SIG-M5 treated with dmso at 0.1 percent for 504 hours (cell line): ENCODE data around the gene CLIP1.
"Not testable (repeated sequence)": the region's sequence is repeated elsewhere in the genome, so short reads cannot be mapped to it uniquely, and the experiment has no call there.

Source experiments
- DNase-seq: peaks from one replicate; lab custom pipeline; 2025; ENCODE audit not compliant: unreplicated experiment; lab: John Stamatoyannopoulos, UW

The CLIP1 gene

DNA sequence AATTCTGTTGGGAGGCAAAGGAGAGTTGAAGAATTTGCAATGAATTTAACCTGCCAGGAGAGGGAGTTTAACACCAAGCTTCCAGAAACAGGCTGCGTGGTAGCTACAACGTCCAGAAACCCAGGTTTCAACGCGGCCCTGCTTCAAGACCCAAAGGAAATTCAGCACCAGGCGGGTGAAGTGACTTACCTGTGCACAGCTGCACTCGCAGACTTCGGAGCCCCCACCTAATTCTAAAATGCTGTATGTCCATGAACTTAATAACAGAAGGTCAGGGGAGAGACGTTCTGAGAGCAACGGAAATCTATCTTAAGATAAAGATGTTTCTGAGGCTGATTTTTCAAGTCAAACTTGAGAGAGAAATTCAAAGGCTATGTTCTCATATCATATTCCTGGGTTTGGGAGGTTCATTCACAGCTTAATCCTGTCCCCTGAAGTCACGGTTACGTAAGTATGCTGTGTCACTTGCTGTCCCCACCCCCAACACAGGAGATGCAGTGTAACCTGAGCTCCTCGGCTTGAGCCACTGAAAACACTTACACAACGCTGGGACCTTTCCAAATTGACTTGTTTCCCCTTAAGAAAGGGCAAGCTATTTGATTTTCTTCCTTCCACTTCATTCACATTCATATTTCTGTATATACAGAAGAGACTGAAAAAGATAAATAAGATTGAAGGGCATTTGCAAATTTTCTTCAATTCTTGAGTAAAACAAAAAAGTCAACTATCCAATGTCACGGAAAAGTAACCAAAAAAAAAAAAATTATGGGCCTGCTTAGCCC, 22.7 kb downstream of the CLIP1 start:
- DNase-seq = peak; percentile 83

DNA sequence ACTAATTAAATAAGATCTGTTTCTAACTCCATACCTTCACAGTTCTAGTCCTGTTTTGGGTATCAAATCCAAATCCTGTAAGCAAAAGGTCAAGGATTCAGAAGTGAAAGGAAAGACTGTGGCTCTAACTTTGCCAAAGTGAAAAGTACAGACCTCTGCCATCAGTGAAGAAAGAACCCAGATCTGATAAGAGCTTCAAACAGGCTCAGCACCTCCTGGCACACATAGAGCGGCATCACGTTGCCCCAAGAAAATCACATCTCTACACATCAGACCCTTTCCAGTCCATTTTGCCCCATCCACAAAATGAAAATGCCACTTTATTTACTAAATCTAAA, 23.2 kb downstream of the CLIP1 start:
- DNase-seq = no peak

GRCh38 chr12:122397981-122398380, 24.5 kb downstream of the CLIP1 start:
- not testable (repeated sequence) for DNase-seq

DNA sequence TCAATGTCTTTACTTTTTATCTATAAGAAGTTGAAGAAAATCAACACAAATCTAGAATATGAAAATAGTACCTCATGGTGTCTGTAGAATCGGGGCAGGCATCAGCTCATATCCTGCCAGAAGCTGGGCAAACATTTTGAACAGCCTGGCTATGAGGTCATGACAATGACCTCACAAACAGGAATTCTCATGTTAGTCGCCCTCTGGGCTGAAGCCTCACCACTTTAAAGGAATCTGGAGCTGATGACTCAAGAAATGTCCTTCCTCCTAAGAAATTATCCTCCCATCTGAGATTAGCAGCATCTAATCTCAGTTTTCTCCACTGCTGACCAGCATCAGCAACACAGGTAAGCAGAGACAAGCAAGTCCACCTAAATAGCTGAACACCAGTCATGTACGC, 27.1 kb downstream of the CLIP1 start:
- DNase-seq = no peak

DNA sequence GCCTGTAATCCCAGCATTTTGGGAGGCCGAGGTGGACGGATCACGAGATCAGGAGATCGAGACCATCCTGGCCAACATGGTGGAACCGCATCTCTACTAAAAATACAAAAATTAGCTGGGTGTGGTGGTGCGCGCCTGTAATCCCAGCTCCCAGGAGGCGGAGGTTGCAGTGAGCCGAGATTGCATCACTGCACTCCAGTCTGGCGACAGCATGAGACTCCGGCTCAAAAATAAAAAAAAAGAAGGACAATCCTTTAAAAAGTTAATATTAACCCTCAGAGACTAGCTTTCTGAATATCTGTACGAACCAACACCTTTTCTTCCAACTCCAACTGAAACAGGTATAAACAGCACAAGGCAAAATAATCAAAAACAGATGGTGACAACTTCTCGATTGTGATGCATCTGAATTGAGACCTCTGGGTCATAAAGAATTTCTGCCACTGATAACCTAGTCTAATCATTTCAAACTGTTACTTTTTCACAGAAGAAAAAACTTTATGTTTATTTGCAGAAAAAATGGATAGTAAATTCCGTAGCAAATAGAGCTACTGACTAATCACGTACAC, 27.8 kb downstream of the CLIP1 start:
- DNase-seq = no peak

GRCh38 chr12:122393817-122394216, 28.7 kb downstream of the CLIP1 start:
- no peak for DNase-seq

DNA sequence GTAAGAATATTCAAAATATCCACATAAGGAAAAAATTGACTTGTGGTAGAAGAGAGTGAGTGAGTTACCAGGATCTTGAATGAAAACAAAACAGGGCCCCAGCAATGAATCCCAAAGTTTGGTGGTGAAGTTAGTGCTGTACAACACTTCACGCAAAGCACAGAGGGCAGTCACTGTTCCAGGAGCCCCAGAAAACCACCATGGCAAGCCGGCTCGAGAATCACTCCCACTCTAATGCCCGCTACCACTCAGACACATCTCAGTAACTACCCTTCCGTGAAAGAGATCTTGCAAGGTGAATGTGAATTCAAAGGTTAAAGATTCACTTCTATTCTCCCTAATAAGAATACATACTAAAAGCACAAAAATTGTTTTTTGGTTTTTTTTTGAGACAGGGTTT, 30.1 kb downstream of the CLIP1 start:
- DNase-seq = no peak

DNA sequence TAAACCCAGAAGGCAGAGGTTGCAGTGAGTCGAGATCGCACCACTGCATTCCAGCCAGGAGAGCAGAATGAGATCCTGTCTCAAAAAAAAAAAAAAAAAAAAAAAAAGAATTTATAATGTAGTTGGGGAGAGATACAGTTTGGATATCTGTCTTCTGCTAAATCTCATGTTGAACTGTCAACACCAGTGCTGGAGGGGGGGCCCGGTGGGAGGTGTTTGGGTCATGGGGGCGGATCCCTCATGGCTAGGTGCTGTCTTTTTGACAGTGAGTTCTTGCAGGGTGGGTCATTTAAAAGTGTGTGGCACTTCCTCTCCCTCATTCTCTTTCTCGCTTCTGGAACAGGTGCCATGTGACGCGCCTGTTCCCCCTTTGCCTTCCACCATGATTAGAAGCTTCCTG, 32.8 kb downstream of the CLIP1 start:
- no peak for DNase-seq

DNA sequence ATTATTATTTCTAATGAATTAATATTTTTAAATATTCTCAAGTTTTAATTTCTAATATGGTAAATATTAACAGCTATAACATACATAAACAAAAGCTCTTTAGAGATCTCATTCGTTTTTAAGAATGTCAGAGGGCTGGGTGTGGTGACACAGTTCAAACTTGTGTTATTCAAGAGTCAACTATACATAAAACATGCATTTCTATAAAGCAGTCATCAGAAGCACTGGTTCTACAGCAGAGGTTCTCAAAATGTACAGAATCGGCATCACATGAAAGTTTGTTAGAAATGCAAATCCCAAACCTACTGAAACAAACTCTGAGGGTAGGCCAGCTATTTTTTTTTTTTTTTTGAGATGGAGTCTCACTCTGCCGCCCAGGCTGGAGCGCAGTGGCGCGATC, 34.6 kb downstream of the CLIP1 start:
- DNase-seq = no peak

DNA sequence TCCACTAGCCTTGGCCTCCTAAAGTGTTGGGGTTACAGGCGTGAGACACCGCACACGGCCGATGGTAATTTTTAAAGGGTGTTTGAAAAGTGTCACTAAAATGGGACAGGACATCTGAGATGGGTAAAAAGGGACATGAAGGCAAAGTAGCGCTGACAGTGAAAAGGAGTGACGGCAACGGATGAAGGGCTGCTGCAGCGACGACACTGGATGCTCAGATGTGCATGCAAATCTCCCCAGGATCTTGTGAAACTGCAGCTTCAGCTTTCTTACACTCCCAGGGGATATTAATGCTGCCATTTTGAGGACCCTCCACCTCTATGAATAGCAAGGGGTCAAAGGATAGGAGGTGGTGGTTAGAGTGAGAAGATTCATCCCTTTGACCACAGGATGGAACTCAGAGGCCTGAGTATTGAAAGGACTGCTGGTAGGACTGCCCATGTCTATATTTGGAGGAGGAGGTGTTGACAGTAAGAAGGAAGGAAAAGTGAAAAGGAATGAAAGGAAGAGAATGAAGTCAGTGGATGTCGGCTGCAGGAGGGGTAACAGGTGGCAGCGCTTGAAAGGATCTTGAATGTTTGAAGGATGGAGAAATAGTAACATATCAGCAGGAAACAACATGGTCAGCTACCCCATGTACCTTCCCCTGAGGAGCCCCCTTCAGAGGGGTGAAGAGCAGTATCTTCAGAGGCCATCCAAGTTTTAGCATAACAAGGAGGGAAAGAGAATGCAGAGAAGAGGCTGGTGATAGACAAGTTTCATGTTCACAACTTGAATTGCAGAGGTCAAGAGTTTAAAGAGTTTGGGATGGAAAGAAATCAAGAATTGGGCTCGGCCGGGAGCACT, 37.1 kb downstream of the CLIP1 start:
- no peak for DNase-seq

- DNase-seq = no peak
Measured at GRCh38 chr12:122382919-122383350, 39.5 kb downstream of the CLIP1 start.

DNA sequence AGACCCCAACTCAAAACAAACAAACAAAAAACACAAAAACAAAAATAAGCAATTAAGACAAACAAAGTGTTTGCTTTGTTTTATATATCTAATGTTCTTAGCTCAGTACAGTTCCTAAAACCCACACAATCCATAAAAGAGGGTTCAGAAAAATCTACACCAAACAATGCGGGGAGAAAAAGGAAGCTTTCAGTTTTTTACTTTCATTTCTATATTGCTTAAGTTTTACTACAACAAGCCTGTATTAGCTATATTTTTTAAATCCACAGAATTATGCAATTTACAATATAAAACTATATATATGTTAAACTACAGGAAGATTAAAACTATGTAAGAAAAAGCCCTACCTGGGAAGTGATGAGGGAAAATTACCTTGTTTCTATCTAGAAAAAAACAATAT, 41.4 kb downstream of the CLIP1 start:
- peak; percentile 48 for DNase-seq

DNA sequence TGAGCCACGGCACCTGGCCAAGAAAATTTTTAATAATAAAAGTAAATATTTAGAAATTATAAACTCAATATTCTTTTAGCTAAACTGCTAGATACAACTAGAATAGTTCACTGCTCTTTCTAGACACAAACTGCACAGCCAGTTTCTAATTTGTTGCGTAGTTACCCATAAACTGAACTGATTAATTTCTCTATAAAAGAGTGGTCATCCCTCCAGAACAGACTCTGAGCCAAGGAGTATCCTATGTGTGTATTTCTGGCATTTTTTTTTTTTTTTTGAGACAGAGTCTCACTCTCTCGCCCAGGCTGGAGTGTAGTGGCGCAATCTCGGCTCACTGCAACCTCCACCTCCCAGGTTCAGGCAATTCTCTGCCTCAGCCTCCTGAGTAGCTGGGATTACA, 45.7 kb downstream of the CLIP1 start:
- not testable (repeated sequence) for DNase-seq

DNA sequence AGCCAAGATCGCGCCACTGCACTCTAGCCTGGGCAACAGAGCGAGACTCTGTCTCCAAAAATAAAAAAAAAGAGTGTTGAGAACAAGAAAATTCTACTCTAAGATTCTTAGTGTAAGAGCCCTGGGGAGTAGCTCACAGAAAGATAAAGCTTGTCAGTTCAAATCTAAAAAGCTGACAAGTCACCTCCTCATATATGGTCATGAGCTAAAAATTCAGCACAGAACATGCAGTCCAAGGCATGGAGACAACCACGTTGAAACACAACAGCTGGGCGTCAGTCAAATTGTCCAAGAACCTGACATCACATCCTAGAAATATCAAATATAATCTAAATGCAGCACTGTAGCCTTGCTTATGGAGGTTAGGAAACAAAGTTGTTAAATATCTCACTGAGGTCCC, 47.8 kb downstream of the CLIP1 start:
- no peak for DNase-seq

DNA sequence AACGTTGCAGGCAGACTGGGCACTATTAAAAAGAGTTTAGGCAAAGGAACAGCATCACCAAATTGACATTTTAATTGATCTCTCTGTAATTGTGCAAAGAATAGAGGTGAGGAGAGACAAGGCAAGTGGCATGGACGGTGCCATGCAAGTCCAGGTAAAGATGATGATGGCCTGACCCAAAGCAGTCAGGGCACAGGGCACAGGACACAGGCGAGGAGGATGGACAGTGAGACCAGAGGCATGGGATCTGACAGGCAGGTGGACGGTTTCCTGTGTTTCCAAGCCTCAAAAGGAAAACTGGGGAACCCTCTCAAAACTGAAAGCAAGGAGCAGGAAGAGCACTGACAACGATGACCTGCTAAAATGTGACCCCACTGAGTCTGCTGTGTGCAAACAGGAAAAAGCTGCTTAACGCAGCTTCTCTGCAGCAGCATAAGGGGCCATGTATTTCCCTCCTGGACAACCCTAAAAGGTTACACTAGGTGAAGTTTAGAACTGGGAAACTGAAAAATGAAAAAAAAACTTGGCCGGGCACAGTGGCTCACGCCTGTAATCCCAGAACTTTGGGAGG, 50.9 kb downstream of the CLIP1 start:
- DNase-seq = no peak

GRCh38 chr12:122368361-122369073, 54.0 kb downstream of the CLIP1 start:
- DNase-seq = no peak

DNA sequence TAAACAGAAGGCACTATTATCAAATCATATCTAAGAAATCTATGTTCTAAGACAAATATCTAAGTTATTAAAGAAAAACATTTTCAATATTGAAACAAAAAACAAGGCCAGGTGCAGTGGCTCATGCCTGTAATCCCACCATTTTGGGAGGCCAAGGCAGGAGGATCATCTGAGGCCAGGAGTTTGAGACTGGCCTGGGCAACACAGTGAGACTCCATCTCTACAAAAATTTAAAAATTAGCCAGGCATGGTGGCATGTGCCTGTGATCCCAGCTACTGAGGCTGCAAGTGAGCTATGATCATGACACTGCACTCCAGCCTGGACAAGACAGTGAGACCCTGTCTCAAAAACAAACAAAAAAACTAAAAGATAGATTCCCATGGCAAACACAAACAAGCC, 54.8 kb downstream of the CLIP1 start:
- DNase-seq = not testable (repeated sequence)

DNA sequence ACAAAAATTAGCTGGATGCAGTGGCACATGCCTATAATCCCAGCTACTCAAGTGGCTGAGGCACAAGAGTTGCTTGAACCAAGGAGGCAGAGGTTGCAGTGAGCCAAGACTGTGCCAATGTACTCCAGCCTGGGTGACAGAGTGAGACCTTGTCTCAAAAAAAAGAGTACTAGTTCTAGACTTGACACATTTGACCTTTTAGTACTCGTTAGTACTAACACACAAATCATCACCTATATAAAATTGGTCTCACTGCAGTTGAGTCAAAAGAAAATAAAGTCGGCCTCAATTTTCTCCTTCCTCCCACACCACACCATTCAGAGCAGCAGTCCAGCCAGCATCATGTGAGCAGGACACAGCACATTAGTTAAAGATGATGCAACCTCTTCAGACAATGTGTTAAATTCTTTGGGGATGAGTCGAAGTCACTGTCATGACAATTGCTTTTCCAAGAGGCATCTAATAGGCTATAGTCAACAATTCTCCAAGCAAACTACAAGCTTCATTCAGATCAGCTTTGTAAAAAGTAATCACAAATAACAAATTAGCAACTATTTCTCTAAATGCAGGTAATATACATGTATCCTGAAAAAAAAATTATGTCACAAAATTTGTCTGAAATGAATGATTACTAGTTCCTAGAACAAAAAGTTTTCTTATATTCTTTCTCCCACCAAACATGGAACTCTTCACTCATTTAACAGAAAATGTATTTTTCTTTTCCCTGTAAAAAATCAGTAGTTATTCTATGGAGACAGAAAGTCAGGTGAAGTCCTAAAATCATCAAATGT, 55.6 kb downstream of the CLIP1 start:
- peak; percentile 60 for DNase-seq

- DNase-seq = not testable (repeated sequence)
Measured at GRCh38 chr12:122365226-122365625, 57.2 kb downstream of the CLIP1 start.

DNA sequence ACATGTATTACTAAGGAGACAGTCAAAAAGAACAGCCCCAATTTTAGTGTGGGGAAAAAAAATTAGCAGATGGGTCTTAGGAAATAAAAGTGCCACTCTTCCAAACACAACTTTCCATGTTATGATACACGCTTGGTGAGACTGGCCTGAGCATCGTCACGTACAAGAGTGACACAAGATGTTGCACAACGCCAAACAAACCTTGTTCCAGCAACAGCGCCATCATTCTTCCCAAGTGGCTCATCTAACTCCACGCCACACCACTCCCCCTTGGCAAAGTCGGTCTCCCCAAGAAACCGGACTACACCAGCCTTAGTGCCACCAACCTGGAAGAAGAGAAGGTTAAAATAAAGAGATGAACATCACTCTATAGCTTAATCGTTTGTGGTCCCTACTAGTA, 58.7 kb downstream of the CLIP1 start:
- no peak for DNase-seq
